Lower leg skin (tissue), 4 donors: ENCODE measurements around the gene KCNMB4. TPM values are rescaled to one million over a fixed set of nuclear protein-coding genes. Genes with fewer than 3 reads are reported as not detected.

Source experiments
- DNase-seq, 2 donors: peaks; one replicate each; pipeline ENCODE4 v3.0.0-alpha.2; 2019; ENCODE audit warnings: low spot score in 2 of 2
- H3K4me3 ChIP-seq: fragments of 200-600 bp; sonication (generic); 2 replicates; pipeline ENCODE4 v1.5.1; 2017; ENCODE audit warnings: mild to moderate bottlenecking, low read depth; ENCODE audit not compliant: poor library complexity, severe bottlenecking
- POLR2A ChIP-seq, 2 donors: fragments of 450-650 bp; IDR thresholded peaks; one replicate each; pipeline ENCODE4 v1.6.1; 2016 to 2017; ENCODE audit warnings: antibody characterized with exemption in 2 of 2, mild to moderate bottlenecking in 1 of 2, moderate library complexity in 1 of 2
- WGBS, 2 donors: methylation state at CpG; one replicate each; pipeline ENCODE4 v1.1.5; 2018; 5-methylcytosine and 5-hydroxymethylcytosine counted together
- intact Hi-C: fragments of 100-400 bp; cut with DNase I; formaldehyde crosslinking; loops from one replicate; pipeline ENCODE4 v1.15.0; 2023; ENCODE audit warnings: low total_unique reads
- total RNA-seq, 4 donors: library from RNA; depleted of rRNA; stranded (reverse); fragments of >200 nt; gene quantifications; one replicate each; pipeline ENCODE4 v1.1.0, GENCODE V29; 2016
- TF ChIP-seq, protein P1 (sequence below), 3 donors: fragments of 450-650 bp; IDR thresholded peaks; one replicate each; pipeline ENCODE4 v1.5.1; 2016; ENCODE audit warnings: antibody characterized with exemption in 3 of 3, mild to moderate bottlenecking in 3 of 3, moderate library complexity in 2 of 3

KCNMB4 gene
- total RNA-seq, 4 donors from 2014 or later, result 3.2 to 4.4 (median 4.0) TPM

DNA sequence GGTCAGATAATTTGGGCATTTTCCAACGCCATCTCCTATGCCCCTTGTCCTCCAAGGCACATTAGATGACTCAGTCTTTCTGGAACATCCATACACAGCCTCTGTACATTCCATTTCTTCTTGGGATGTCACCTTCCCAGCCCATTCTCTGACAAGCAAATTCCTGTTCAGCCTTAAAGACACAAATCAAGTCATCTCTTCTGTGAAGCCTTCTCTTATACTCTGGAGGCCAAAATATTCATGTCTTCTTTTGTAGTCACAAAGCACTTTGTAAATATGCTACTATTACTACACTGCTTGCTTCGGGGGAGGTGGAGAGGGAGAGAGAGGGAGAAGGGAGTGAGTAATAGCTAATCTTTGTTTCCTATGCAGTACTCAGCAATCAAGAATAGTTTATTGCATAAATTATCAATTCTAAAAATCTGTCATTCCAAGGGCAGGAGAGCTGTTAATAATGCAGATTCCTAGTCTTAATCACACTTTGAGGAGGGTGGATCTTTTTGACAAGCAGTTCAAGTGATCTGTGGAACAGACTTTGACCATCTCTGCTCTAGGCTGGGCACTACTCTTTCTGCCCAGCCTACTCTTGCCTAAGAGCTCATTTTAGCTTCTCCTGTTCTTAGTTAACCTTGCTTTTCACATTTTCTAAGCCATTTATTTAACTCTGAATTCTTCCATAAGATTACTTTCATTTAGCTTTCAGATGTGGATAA, 27.9 kb downstream of the KCNMB4 start:
- DNase-seq, result no peak
- intact Hi-C loops, result no loop called here
- TF ChIP-seq, protein P1, sequence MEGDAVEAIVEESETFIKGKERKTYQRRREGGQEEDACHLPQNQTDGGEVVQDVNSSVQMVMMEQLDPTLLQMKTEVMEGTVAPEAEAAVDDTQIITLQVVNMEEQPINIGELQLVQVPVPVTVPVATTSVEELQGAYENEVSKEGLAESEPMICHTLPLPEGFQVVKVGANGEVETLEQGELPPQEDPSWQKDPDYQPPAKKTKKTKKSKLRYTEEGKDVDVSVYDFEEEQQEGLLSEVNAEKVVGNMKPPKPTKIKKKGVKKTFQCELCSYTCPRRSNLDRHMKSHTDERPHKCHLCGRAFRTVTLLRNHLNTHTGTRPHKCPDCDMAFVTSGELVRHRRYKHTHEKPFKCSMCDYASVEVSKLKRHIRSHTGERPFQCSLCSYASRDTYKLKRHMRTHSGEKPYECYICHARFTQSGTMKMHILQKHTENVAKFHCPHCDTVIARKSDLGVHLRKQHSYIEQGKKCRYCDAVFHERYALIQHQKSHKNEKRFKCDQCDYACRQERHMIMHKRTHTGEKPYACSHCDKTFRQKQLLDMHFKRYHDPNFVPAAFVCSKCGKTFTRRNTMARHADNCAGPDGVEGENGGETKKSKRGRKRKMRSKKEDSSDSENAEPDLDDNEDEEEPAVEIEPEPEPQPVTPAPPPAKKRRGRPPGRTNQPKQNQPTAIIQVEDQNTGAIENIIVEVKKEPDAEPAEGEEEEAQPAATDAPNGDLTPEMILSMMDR (IDR thresholded peaks at IDR 0.05), result no peak
- no peak for TF ChIP-seq POLR2A (IDR thresholded peaks at IDR 0.05)
- WGBS, 2 donors, result 48 to 54% methylated on average over 2 of the region's 2 CpGs
- H3K4me3 ChIP-seq, result no peak overlapping the region

GRCh38 chr12:70398002-70398401, 31.9 kb downstream of the KCNMB4 start:
- DNase-seq, result no peak
- TF ChIP-seq POLR2A (IDR thresholded peaks at IDR 0.05), result no peak
- TF ChIP-seq, protein P1 (IDR thresholded peaks at IDR 0.05), result no peak
- H3K4me3 ChIP-seq, result no peak overlapping the region
- intact Hi-C loops, result no loop called here

GRCh38 chr12:70398862-70399261, 32.8 kb downstream of the KCNMB4 start:
- 79 to 80% methylated on average over 3 of the region's 3 CpGs for WGBS, 2 donors
- no peak for TF ChIP-seq POLR2A (IDR thresholded peaks at IDR 0.05)
- TF ChIP-seq, protein P1 (IDR thresholded peaks at IDR 0.05), result no peak
- DNase-seq, result no peak
- intact Hi-C loops, result no loop called here
- no peak overlapping the region for H3K4me3 ChIP-seq

DNA sequence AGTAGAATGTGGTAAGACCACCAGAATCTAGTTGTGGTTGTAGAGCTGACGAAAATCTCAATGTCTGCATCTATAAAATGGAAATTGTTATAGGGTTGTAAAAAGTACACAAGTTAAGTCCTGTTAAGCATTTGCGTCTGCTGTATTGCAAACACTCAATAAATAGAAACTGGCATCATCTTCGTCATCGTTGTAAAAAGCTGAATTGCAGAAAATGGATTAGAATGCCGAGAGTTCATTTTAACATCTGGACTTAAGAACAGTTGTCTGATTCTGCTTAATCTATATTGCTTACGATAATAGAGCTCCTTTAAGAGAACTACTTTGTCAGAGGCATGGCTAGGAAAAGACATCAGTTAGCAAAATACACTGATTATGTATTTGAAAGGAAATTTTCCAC, 33.2 kb downstream of the KCNMB4 start:
- 53 to 74% methylated on average over 6 of the region's 6 CpGs for WGBS, 2 donors
- intact Hi-C loops, result no loop called here
- no peak for TF ChIP-seq POLR2A (IDR thresholded peaks at IDR 0.05)
- TF ChIP-seq, protein P1 (IDR thresholded peaks at IDR 0.05), result no peak
- DNase-seq, result no peak
- H3K4me3 ChIP-seq, result no peak overlapping the region

GRCh38 chr12:70400124-70400523, 34.0 kb downstream of the KCNMB4 start:
- TF ChIP-seq, protein P1 (IDR thresholded peaks at IDR 0.05), result no peak
- TF ChIP-seq POLR2A (IDR thresholded peaks at IDR 0.05), result no peak
- H3K4me3 ChIP-seq, result no peak overlapping the region
- intact Hi-C loops, result no loop called here
- 61 to 90% methylated on average over 3 of the region's 3 CpGs for WGBS, 2 donors
- no peak for DNase-seq

GRCh38 chr12:70402597-70402996, 36.5 kb downstream of the KCNMB4 start:
- 88 to 96% methylated on average over 1 of the region's 1 CpG for WGBS, 2 donors
- H3K4me3 ChIP-seq, result no peak overlapping the region
- no peak for TF ChIP-seq POLR2A (IDR thresholded peaks at IDR 0.05)
- TF ChIP-seq, protein P1 (IDR thresholded peaks at IDR 0.05), result no peak
- intact Hi-C loops, result no loop called here
- DNase-seq, result no peak
